ENCODE data around the gene PAX5.

DNA sequence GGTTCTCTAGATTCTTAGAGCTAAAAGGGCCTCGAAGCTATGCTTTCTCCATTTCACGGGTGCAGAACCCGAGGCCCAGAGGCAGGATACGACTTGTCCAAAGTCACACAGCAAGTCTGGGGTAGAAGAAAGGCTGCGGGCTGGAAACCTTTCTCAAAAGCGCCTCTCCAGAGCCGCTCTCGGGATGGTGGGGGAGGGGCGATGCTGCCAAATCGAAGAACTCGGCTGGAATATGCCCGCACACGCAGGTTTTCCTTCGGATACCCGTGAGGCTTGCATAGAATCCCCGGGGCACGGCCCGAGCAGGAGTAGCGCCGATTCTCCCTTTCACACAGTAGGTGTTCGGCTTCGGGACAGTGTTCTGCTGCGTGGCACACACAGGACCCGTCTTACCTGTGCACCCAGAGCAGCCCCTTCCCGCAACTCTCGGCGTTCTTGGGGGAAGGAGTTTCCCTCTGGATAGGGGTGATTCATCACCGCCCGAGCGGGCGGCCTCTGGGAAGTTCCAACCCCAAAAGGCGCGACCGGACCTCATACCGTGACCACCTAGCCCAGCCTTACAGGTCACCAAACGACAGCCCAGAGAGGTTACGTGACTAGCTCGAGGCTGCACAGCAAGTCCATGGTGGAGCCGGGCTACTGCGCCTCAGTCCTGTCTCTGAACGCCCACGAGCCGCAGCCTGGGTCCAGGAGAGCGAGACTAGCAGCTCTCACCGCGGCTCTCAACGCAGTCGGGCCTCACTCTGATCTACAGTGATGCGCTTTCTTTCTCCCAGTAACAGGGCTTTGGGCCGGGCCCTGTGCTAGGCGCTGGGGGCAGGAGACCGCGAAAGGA, 4.1 kb downstream of the PAX5 start:
- TF ChIP-seq, protein P1, sequence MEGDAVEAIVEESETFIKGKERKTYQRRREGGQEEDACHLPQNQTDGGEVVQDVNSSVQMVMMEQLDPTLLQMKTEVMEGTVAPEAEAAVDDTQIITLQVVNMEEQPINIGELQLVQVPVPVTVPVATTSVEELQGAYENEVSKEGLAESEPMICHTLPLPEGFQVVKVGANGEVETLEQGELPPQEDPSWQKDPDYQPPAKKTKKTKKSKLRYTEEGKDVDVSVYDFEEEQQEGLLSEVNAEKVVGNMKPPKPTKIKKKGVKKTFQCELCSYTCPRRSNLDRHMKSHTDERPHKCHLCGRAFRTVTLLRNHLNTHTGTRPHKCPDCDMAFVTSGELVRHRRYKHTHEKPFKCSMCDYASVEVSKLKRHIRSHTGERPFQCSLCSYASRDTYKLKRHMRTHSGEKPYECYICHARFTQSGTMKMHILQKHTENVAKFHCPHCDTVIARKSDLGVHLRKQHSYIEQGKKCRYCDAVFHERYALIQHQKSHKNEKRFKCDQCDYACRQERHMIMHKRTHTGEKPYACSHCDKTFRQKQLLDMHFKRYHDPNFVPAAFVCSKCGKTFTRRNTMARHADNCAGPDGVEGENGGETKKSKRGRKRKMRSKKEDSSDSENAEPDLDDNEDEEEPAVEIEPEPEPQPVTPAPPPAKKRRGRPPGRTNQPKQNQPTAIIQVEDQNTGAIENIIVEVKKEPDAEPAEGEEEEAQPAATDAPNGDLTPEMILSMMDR (tag by site-specific recombination; IDR thresholded peaks at IDR 0.05), result no peak
- TF ChIP-seq ZNF654 (tag by site-specific recombination; IDR thresholded peaks at IDR 0.05; ENCODE audit: low read depth), result no peak
- TF ChIP-seq KLF7 (tag by site-specific recombination; IDR thresholded peaks at IDR 0.05; ENCODE audit: borderline replicate concordance), result no peak
- no peak for TF ChIP-seq FEZF1 (tag by site-specific recombination; IDR thresholded peaks at IDR 0.05)
- TF ChIP-seq ZNF629 (tag by site-specific recombination; IDR thresholded peaks at IDR 0.05), result no peak
- TF ChIP-seq ZBTB21 (tag by site-specific recombination; IDR thresholded peaks at IDR 0.05), result no peak
- TF ChIP-seq, protein P2, sequence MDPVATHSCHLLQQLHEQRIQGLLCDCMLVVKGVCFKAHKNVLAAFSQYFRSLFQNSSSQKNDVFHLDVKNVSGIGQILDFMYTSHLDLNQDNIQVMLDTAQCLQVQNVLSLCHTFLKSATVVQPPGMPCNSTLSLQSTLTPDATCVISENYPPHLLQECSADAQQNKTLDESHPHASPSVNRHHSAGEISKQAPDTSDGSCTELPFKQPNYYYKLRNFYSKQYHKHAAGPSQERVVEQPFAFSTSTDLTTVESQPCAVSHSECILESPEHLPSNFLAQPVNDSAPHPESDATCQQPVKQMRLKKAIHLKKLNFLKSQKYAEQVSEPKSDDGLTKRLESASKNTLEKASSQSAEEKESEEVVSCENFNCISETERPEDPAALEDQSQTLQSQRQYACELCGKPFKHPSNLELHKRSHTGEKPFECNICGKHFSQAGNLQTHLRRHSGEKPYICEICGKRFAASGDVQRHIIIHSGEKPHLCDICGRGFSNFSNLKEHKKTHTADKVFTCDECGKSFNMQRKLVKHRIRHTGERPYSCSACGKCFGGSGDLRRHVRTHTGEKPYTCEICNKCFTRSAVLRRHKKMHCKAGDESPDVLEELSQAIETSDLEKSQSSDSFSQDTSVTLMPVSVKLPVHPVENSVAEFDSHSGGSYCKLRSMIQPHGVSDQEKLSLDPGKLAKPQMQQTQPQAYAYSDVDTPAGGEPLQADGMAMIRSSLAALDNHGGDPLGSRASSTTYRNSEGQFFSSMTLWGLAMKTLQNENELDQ (tag by site-specific recombination; IDR thresholded peaks at IDR 0.05; ENCODE audit: low read depth), result no peak
- no peak for TF ChIP-seq ZNF211 (tag by site-specific recombination; IDR thresholded peaks at IDR 0.05; ENCODE audit: low read depth)
- TF ChIP-seq, protein P3, sequence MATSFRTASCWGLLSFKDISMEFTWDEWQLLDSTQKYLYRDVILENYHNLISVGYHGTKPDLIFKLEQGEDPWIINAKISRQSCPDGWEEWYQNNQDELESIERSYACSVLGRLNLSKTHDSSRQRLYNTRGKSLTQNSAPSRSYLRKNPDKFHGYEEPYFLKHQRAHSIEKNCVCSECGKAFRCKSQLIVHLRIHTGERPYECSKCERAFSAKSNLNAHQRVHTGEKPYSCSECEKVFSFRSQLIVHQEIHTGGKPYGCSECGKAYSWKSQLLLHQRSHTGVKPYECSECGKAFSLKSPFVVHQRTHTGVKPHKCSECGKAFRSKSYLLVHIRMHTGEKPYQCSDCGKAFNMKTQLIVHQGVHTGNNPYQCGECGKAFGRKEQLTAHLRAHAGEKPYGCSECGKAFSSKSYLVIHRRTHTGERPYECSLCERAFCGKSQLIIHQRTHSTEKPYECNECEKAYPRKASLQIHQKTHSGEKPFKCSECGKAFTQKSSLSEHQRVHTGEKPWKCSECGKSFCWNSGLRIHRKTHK (tag by site-specific recombination; IDR thresholded peaks at IDR 0.05), result no peak
- TF ChIP-seq, protein P4, sequence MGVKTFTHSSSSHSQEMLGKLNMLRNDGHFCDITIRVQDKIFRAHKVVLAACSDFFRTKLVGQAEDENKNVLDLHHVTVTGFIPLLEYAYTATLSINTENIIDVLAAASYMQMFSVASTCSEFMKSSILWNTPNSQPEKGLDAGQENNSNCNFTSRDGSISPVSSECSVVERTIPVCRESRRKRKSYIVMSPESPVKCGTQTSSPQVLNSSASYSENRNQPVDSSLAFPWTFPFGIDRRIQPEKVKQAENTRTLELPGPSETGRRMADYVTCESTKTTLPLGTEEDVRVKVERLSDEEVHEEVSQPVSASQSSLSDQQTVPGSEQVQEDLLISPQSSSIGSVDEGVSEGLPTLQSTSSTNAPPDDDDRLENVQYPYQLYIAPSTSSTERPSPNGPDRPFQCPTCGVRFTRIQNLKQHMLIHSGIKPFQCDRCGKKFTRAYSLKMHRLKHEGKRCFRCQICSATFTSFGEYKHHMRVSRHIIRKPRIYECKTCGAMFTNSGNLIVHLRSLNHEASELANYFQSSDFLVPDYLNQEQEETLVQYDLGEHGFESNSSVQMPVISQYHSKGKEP (tag by site-specific recombination; IDR thresholded peaks at IDR 0.05), result no peak
- no peak for TF ChIP-seq ZNF777 (tag by site-specific recombination; IDR thresholded peaks at IDR 0.05; ENCODE audit: borderline replicate concordance)

Data from HEK293 (cell line).